Measurements from ENCODE around the gene FXYD4.
"Not testable (repeated sequence)": the region's sequence is repeated elsewhere in the genome, so short reads cannot be mapped to it uniquely, and the experiment has no call there.

- not testable (repeated sequence) for TF ChIP-seq CTCF (IDR thresholded peaks at IDR 0.05); ZFX (IDR thresholded peaks at IDR 0.05; ENCODE audit: borderline replicate concordance)
Observed at GRCh38 chr10:43337536-43337935, 33.9 kb upstream of the FXYD4 start.
